Brain microvascular endothelial cell (primary cell): ENCODE results near the gene MARS1.

Experiments
- DNase-seq: peaks from one replicate; pipeline ENCODE4 v3.0.0-alpha.2; 2020
- H3K27ac ChIP-seq: fragments of 250-450 bp; sonication (Bioruptor Pico); 2 replicates; pipeline ENCODE4 v1.5.1; 2020; ENCODE audit warnings: mild to moderate bottlenecking, moderate library complexity
- H3K27me3 ChIP-seq: fragments of 250-450 bp; sonication (Bioruptor Pico); replicated peaks from 2 replicates; pipeline ENCODE4 v1.5.1; 2020; ENCODE audit warnings: mild to moderate bottlenecking
- H3K36me3 ChIP-seq: fragments of 250-450 bp; sonication (Bioruptor Pico); replicated peaks from 2 replicates; pipeline ENCODE4 v1.5.1; 2020; ENCODE audit warnings: mild to moderate bottlenecking
- H3K4me3 ChIP-seq: 2 replicates; pipeline ENCODE4 v1.5.1; 2011; ENCODE audit warnings: low read depth, mild to moderate bottlenecking, control low read depth, low read length, moderate library complexity
- CTCF ChIP-seq: IDR thresholded peaks from 2 replicates; pipeline ENCODE4 v1.5.1; 2011; ENCODE audit warnings: low read depth, mild to moderate bottlenecking, moderate library complexity, low read length, control low read depth, inconsistent platforms; ENCODE audit errors: missing control alignments
- in situ Hi-C: cut with HindIII; loops from 2 replicates; pipeline ENCODE4 v1.10.0; 2017; ENCODE audit warnings: low sequenced_read_pairs, low pct_ligation_motif_present

Gene MARS1

GRCh38 chr12:57526477-57527126 lies 38.7 kb downstream of the MARS1 start:
- Histone ChIP-seq H3K4me3 (no peak overlapping the region), H3K27me3 (no peaks in the 10 kb centered on the region), H3K27ac (no peak overlapping the region), H3K36me3 (peaks cover 52% of the 10 kb centered on the region)
- in situ Hi-C loops: no loop called here
- DNase-seq: no peak
- TF ChIP-seq CTCF: no peak

- Histone ChIP-seq H3K27ac (no peak overlapping the region), H3K36me3 (peaks cover 58% of the 10 kb centered on the region)
- in situ Hi-C loops: no loop called here
Observed at GRCh38 chr12:57527184-57527583, 39.3 kb downstream of the MARS1 start.

GRCh38 chr12:57528176-57528575 lies 40.3 kb downstream of the MARS1 start:
- no peaks in the 10 kb centered on the region for H3K27me3 ChIP-seq
- in situ Hi-C loops: no loop called here
- H3K4me3 ChIP-seq: no peak overlapping the region
- TF ChIP-seq CTCF: no peak
- no peak overlapping the region for H3K27ac ChIP-seq
- H3K36me3 ChIP-seq: peaks cover 67% of the 10 kb centered on the region
- DNase-seq: no peak

More at GRCh38 chr12:57527184-57527583, 39.3 kb downstream of the MARS1 start:
- Histone ChIP-seq H3K4me3 (no peak overlapping the region), H3K27me3 (no peaks in the 10 kb centered on the region)
- no peak for DNase-seq
- no peak for TF ChIP-seq CTCF

- Histone ChIP-seq H3K36me3 (peaks cover 73% of the 10 kb centered on the region), H3K4me3 (no peak overlapping the region), H3K27ac (no peak overlapping the region), H3K27me3 (no peaks in the 10 kb centered on the region)
- no peak for TF ChIP-seq CTCF
- in situ Hi-C loops: no loop called here
- DNase-seq: no peak
Observed at GRCh38 chr12:57528831-57529555, 41.1 kb downstream of the MARS1 start.

- H3K36me3 ChIP-seq: peaks cover 77% of the 10 kb centered on the region
Observed at GRCh38 chr12:57529831-57530230, 42.0 kb downstream of the MARS1 start.

More at GRCh38 chr12:57529831-57530230, 42.0 kb downstream of the MARS1 start:
- no peak for TF ChIP-seq CTCF
- Histone ChIP-seq H3K27me3 (no peaks in the 10 kb centered on the region), H3K27ac (no peak overlapping the region), H3K4me3 (no peak overlapping the region)
- in situ Hi-C loops: no loop called here
- DNase-seq: no peak
